HCT116 (cell line): ENCODE data around the gene URAD. TPM values are rescaled to one million over a fixed set of nuclear protein-coding genes. Genes with fewer than 3 reads are reported as not detected.
A peak's percentile ranks its signal among the peaks of the same experiment; 100 is the strongest.

Experiments used
- ATAC-seq: fragments of 200-7000 bp; cut with Tn5 transposase; 2 replicates; pipeline ENCODE4 v1.9.1; 2020; ENCODE audit warnings: mild to moderate bottlenecking, moderate library complexity
- BruUV-seq: library from RNA; stranded (reverse); fragments of 400-500 nt; replicated peaks from 2 replicates; lab custom pipeline; 2021; lab: Mats Ljungman, UMichigan
- CTCF ChIA-PET: fragments of 300-600 bp; sonication (Branson Sonifier 250); formaldehyde crosslinking; loops from one replicate; lab custom pipeline; 2021; ENCODE audit warnings: antibody characterized with exemption; lab: Charles Lee
- POLR2A ChIA-PET: fragments of 300-600, 350-600 bp; sonication (Branson Sonifier 250); formaldehyde crosslinking; loops from one replicate; lab custom pipeline; 2021; ENCODE audit warnings: antibody characterized with exemption; lab: Charles Lee
- RAD21 ChIA-PET, 2 experiments: fragments of 300-600 bp; sonication (Branson Sonifier 250); formaldehyde crosslinking; loops; one replicate each; lab custom pipeline; 2023; ENCODE audit warnings: low total read pairs in 2 of 2; ENCODE audit not compliant: uncharacterized antibody in 2 of 2, unreplicated experiment in 2 of 2, low non-redundant PET in 1 of 2; lab: Charles Lee
- DNase-seq: peaks from one replicate; pipeline ENCODE4 v3.0.0-alpha.2; 2010; ENCODE audit warnings: low read depth, low spot score
- H2AFZ ChIP-seq: fragments of 200-600 bp; shearing (Covaris generic), sonication (generic); 2 replicates; pipeline ENCODE4 v1.6.1; 2017; ENCODE audit warnings: low read depth, mixed run types, mixed read lengths, antibody characterized with exemption, low read length; ENCODE audit not compliant: poor library complexity, severe bottlenecking
- H3K27ac ChIP-seq: 2 replicates; pipeline ENCODE4 v1.5.1; 2012; ENCODE audit warnings: low read depth, low read length
- H3K27me3 ChIP-seq: fragments of 200-600 bp; sonication (generic); 2 replicates; pipeline ENCODE4 v1.6.1; 2016; ENCODE audit warnings: mixed run types, low read length, mixed read lengths; ENCODE audit not compliant: insufficient read depth
- H3K36me3 ChIP-seq, 2 experiments: fragments of 200-500 bp in 1 of 2; fragments of 200-600 bp in 1 of 2; sonication (Bioruptor generic) in 1 of 2; sonication (generic) in 1 of 2; 2 replicates each; pipeline versions ENCODE4 v1.5.1 to v1.6.1; 2014 to 2016; ENCODE audit warnings: low read length in 2 of 2, inconsistent platforms in 1 of 2, mixed read lengths in 1 of 2, mixed run types in 1 of 2; ENCODE audit not compliant: insufficient read depth in 2 of 2, control insufficient read depth in 1 of 2
- H3K4me1 ChIP-seq, 2 experiments: fragments of 200-600 bp in 1 of 2; sonication (generic) in 1 of 2; 2 replicates each; pipeline versions ENCODE4 v1.5.1 to v1.6.1; 2012 to 2017; ENCODE audit warnings: low read length in 2 of 2, inconsistent platforms in 1 of 2, mild to moderate bottlenecking in 1 of 2, mixed read lengths in 1 of 2, mixed run types in 1 of 2, moderate library complexity in 1 of 2; ENCODE audit not compliant: insufficient read depth in 2 of 2, control insufficient read depth in 1 of 2
- H3K4me2 ChIP-seq: fragments of 200-600 bp; sonication (generic); 2 replicates; pipeline ENCODE4 v1.6.1; 2017; ENCODE audit warnings: mixed run types, low read length, mixed read lengths
- H3K4me3 ChIP-seq, 2 experiments: fragments of 200-600 bp in 1 of 2; sonication (generic) in 1 of 2; replicated peaks in 1 of 2; 2 replicates each; pipeline ENCODE4 v1.5.1; 2011 to 2016; ENCODE audit warnings: low read length in 2 of 2, control low read depth in 1 of 2, low read depth in 1 of 2, mild to moderate bottlenecking in 1 of 2, mixed read lengths in 1 of 2, mixed run types in 1 of 2
- H3K79me2 ChIP-seq: fragments of 200-600 bp; sonication (generic); 2 replicates; pipeline ENCODE4 v1.6.1; 2017; ENCODE audit warnings: mild to moderate bottlenecking, mixed run types, low read length, moderate library complexity, mixed read lengths; ENCODE audit not compliant: insufficient read depth
- H3K9ac ChIP-seq: fragments of 200-600 bp; sonication (generic); 2 replicates; pipeline ENCODE4 v1.6.1; 2016; ENCODE audit warnings: low read length, mixed read lengths
- H3K9me2 ChIP-seq: fragments of 200-600 bp; sonication (generic), shearing (Covaris generic); 2 replicates; pipeline ENCODE4 v1.6.1; 2017; ENCODE audit warnings: mixed run types, mild to moderate bottlenecking, moderate library complexity; ENCODE audit not compliant: insufficient read depth
- H3K9me3 ChIP-seq, 2 experiments: fragments of 200-500 bp in 1 of 2; fragments of 200-600 bp in 1 of 2; sonication (Bioruptor generic) in 1 of 2; sonication (generic) in 1 of 2; 2 replicates each; pipeline ENCODE4 v1.6.1; 2014 to 2017; ENCODE audit warnings: low read length in 2 of 2, mixed read lengths in 2 of 2, inconsistent platforms in 1 of 2, low read depth in 1 of 2, mild to moderate bottlenecking in 1 of 2, mixed run types in 1 of 2, moderate library complexity in 1 of 2; ENCODE audit not compliant: control insufficient read depth in 1 of 2, insufficient read depth in 1 of 2
- H4K20me1 ChIP-seq: fragments of 200-600 bp; sonication (generic), shearing (Covaris generic); 2 replicates; pipeline ENCODE4 v1.6.1; 2017; ENCODE audit warnings: mixed run types, mild to moderate bottlenecking, moderate library complexity; ENCODE audit not compliant: insufficient read depth
- EZH2phosphoT487 ChIP-seq: fragments of 200-600 bp; IDR thresholded peaks from 2 replicates; pipeline ENCODE4 v1.6.1; 2018; ENCODE audit warnings: antibody characterized with exemption, borderline replicate concordance
- FOSL1 ChIP-seq: IDR thresholded peaks from 2 replicates; pipeline ENCODE4 v1.6.1; 2012; ENCODE audit warnings: low read depth
- JUND ChIP-seq: IDR thresholded peaks from 2 replicates; pipeline ENCODE4 v1.6.1; 2012
- RAD21 ChIP-seq: IDR thresholded peaks from 2 replicates; pipeline ENCODE4 v1.6.1; 2012; ENCODE audit warnings: low read depth, mild to moderate bottlenecking
- ZNF274 ChIP-seq: fragments of 200-500 bp; sonication (Bioruptor generic); IDR thresholded peaks from 2 replicates; pipeline ENCODE4 v1.6.1; 2014; ENCODE audit warnings: mild to moderate bottlenecking, low read depth, low read length, inconsistent platforms
- intact Hi-C: fragments of 100-400 bp; cut with micrococcal nuclease; formaldehyde crosslinking; loops from 2 replicates; pipeline ENCODE4 v1.10.0; 2022
- total RNA-seq: library from RNA; stranded (reverse); gene quantifications from one replicate; pipeline ENCODE4 v1.2.1, GENCODE V29; 2021; ENCODE audit not compliant: unreplicated experiment

The URAD gene
- total RNA-seq, 1 experiment from 2014 or later = not detected

- H3K79me2 ChIP-seq = peaks cover 30% of the 10 kb centered on the region
- H3K4me1 ChIP-seq = peaks cover 6 to 20% of the 10 kb centered on the region in 2 experiments; a peak in 3 of 4 replicates
- ChIA-PET CTCF (no interaction called here), RAD21 (no interaction called here), POLR2A (no interaction called here)
- no peak for ATAC-seq
- H3K27ac ChIP-seq = no peak overlapping the region
- H3K27me3 ChIP-seq = no peaks in the 10 kb centered on the region
- intact Hi-C loops = no loop called here
- H3K9me2 ChIP-seq = no peaks in the 10 kb centered on the region
- H3K9me3 ChIP-seq = no peaks in the 10 kb centered on the region
- no peaks in the 10 kb centered on the region for H4K20me1 ChIP-seq
- BruUV-seq = no TSS peak
- no peak overlapping the region for H3K4me2 ChIP-seq
- H3K36me3 ChIP-seq = no peaks in the 10 kb centered on the region
- H2AFZ ChIP-seq = no peak overlapping the region
- no peak overlapping the region for H3K9ac ChIP-seq
- no peak for TF ChIP-seq EZH2phosphoT487
- no peak for TF ChIP-seq FOSL1
- TF ChIP-seq, all 23 proteins: peak for 0
- no peak overlapping the region for H3K4me3 ChIP-seq
- DNase-seq = no peak
Observed at GRCh38 chr13:27970382-27971235, 17.9 kb downstream of the URAD start.

- Histone ChIP-seq H4K20me1 (no peaks in the 10 kb centered on the region), H3K79me2 (peaks cover 38% of the 10 kb centered on the region), H3K9me2 (no peaks in the 10 kb centered on the region), H3K36me3 (no peaks in the 10 kb centered on the region), H2AFZ (peak overlapping the region; percentile 43), H3K9ac (peak overlapping the region; percentile 94), H3K9me3 (no peaks in the 10 kb centered on the region), H3K4me2 (peak overlapping the region; percentile 97), H3K27me3 (no peaks in the 10 kb centered on the region), H3K4me3 (peak overlapping the region in 1 of 2 experiments; percentile 84; a peak in 2 of 4 replicates), H3K4me1 (peaks cover 6 to 20% of the 10 kb centered on the region in 2 experiments; a peak in 3 of 4 replicates), H3K27ac (peak overlapping the region; percentile 83; the same call in 1 of the 2 replicates)
- ChIA-PET POLR2A (interaction anchor here (1.0 to 1.9 kb wide), 2 partner anchors 14 to 16 kb away, joined by 3 to 5 read pairs; no protein-coding TSS in a partner anchor), RAD21 (no interaction called here), CTCF (interaction anchor here (0.6 to 2.9 kb wide), 5 partner anchors 11 to 606 kb away, joined by 3 to 14 read pairs (median 3); no protein-coding TSS in a partner anchor)
- TF ChIP-seq RAD21 (no peak), ZNF274 (no peak), JUND (no peak)
- ATAC-seq = no peak
- DNase-seq = no peak
- BruUV-seq = no TSS peak
- intact Hi-C loops = loop anchor here (5.0 kb wide), 1 partner anchor 588 kb away; no protein-coding TSS in a partner anchor
Observed at GRCh38 chr13:27969866-27970229, 18.6 kb downstream of the URAD start.
